HL-60 (cell line): Measurements from ENCODE around the gene RPUSD3.

Experiments used
- DNase-seq, 2 experiments: peaks; one replicate each; pipeline ENCODE4 v3.0.0-alpha.2; 2010 to 2020; ENCODE audit warnings: low read depth in 1 of 2, low spot score in 1 of 2
- H3K27ac ChIP-seq: fragments of 250-450 bp; sonication (Bioruptor Pico); replicated peaks from 2 replicates; pipeline ENCODE4 v1.5.1; 2020; ENCODE audit warnings: mild to moderate bottlenecking, moderate library complexity
- H3K27me3 ChIP-seq: fragments of 250-450 bp; sonication (Bioruptor Pico); 2 replicates; pipeline ENCODE4 v1.5.1; 2021; ENCODE audit warnings: mild to moderate bottlenecking, moderate library complexity; ENCODE audit not compliant: insufficient read depth, poor library complexity, severe bottlenecking
- H3K4me3 ChIP-seq: replicated peaks from 2 replicates; pipeline ENCODE4 v1.5.1; 2011; ENCODE audit warnings: mild to moderate bottlenecking, control low read depth, low read length; ENCODE audit not compliant: insufficient read depth
- GABPA ChIP-seq: IDR thresholded peaks from 2 replicates; pipeline ENCODE4 v1.6.1; 2012; ENCODE audit warnings: low read depth
- POLR2AphosphoS5 ChIP-seq: IDR thresholded peaks from 2 replicates; pipeline ENCODE4 v1.6.1; 2012; ENCODE audit warnings: low read depth
- REST ChIP-seq: IDR thresholded peaks from 2 replicates; pipeline ENCODE4 v1.6.1; 2012; ENCODE audit warnings: low read depth; ENCODE audit not compliant: insufficient replicate concordance
- SPI1 ChIP-seq: IDR thresholded peaks from 2 replicates; pipeline ENCODE4 v1.6.1; 2012; ENCODE audit warnings: low read depth, mild to moderate bottlenecking, borderline replicate concordance
- TF ChIP-seq, protein P1 (sequence below): IDR thresholded peaks from one replicate; pipeline ENCODE4 v1.5.1; 2011; ENCODE audit warnings: low read length, control low read depth, inconsistent platforms; ENCODE audit not compliant: insufficient read depth

Gene RPUSD3

DNA sequence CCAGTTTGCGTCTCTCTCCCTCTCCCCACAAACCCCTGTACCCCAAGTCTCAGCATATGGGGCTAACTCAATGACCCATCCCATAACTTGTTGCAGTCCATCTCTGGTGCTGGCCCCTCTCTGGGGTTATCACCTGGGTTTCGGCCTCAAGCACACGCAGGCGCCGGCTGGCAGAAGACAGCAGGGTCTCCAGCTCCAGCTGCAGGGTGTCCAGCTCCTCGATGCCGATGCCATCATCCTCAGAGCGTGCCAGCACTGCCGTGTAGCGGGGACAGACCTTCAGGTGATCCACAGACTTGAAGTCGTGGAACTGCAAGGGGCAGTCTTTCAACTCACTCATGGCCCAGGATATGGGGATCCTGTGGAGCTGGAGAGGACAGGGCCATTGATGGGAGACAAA is 52.7 kb downstream of the RPUSD3 start:
- Histone ChIP-seq H3K4me3 (no peak overlapping the region), H3K27ac (peak overlapping the region; percentile 99; the same call in 1 of the 2 replicates), H3K27me3 (no peaks in the 10 kb centered on the region)
- DNase-seq = no peak
- TF ChIP-seq SPI1 (no peak), POLR2AphosphoS5 (no peak), GABPA (no peak), REST (no peak)
- TF ChIP-seq, protein P1, sequence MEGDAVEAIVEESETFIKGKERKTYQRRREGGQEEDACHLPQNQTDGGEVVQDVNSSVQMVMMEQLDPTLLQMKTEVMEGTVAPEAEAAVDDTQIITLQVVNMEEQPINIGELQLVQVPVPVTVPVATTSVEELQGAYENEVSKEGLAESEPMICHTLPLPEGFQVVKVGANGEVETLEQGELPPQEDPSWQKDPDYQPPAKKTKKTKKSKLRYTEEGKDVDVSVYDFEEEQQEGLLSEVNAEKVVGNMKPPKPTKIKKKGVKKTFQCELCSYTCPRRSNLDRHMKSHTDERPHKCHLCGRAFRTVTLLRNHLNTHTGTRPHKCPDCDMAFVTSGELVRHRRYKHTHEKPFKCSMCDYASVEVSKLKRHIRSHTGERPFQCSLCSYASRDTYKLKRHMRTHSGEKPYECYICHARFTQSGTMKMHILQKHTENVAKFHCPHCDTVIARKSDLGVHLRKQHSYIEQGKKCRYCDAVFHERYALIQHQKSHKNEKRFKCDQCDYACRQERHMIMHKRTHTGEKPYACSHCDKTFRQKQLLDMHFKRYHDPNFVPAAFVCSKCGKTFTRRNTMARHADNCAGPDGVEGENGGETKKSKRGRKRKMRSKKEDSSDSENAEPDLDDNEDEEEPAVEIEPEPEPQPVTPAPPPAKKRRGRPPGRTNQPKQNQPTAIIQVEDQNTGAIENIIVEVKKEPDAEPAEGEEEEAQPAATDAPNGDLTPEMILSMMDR = no peak
